Measurements from ENCODE around the gene TRAM1L1. TPM values are rescaled to one million over a fixed set of nuclear protein-coding genes. Genes with fewer than 3 reads are reported as not detected.

TRAM1L1 gene
- 0.08 TPM for total RNA-seq

- ATAC-seq: peak; percentile 51
- no peak for DNase-seq (ENCODE audit: low spot score)
Measured at GRCh38 chr4:117084866-117085701, at the start of gene TRAM1L1. TRAM1L1 (minus strand) TSS chr4:117085576; CDS start chr4:117085393, 183 bp downstream.

GRCh38 chr4:117134386-117134785 is 49.0 kb upstream of the TRAM1L1 start:
- DNase-seq (ENCODE audit: low spot score): no peak
- ATAC-seq: peak; percentile 70

GRCh38 chr4:117096886-117097285 is 11.5 kb upstream of the TRAM1L1 start:
- ATAC-seq (no peak), DNase-seq (ENCODE audit: low spot score) (no peak)

- ATAC-seq (no peak), DNase-seq (ENCODE audit: low spot score) (no peak)
Measured at GRCh38 chr4:117096462-117096861, 11.1 kb upstream of the TRAM1L1 start.

GRCh38 chr4:117093571-117093970 is 8.2 kb upstream of the TRAM1L1 start:
- DNase-seq (ENCODE audit: low spot score) (no peak), ATAC-seq (no peak)

GRCh38 chr4:117077760-117078159 is 7.6 kb downstream of the TRAM1L1 start:
- ATAC-seq (no peak), DNase-seq (ENCODE audit: low spot score) (no peak)

GRCh38 chr4:117068120-117068519 is 17.3 kb downstream of the TRAM1L1 start:
- DNase-seq (ENCODE audit: low spot score): no peak
- no peak for ATAC-seq

GRCh38 chr4:117063961-117064696 is 21.2 kb downstream of the TRAM1L1 start:
- no peak for ATAC-seq
- no peak for DNase-seq (ENCODE audit: low spot score)

GRCh38 chr4:117042962-117043361 is 42.4 kb downstream of the TRAM1L1 start:
- no peak for DNase-seq (ENCODE audit: low spot score)
- no peak for ATAC-seq
